H1 (cell line): ENCODE results near the gene FASN. TPM values are rescaled to one million over a fixed set of nuclear protein-coding genes. Genes with fewer than 3 reads are reported as not detected.
A peak's percentile ranks its signal among the peaks of the same experiment; 100 is the strongest.

Experiments
- CTCF ChIA-PET: fragments of 300-600 bp; sonication (Branson Sonifier 250); formaldehyde crosslinking; loops from one replicate; lab custom pipeline; 2021; ENCODE audit not compliant: partially characterized antibody; lab: Charles Lee
- POLR2A ChIA-PET: fragments of 300-600 bp; sonication (Branson Sonifier 250); formaldehyde crosslinking; loops from one replicate; lab custom pipeline; 2021; ENCODE audit warnings: inconsistent platforms; ENCODE audit not compliant: partially characterized antibody; lab: Charles Lee
- DNase-seq, 2 experiments: peaks; one replicate each; pipeline versions ENCODE4 v3.0.0 to v3.0.0-alpha.2; 2010 to 2022; ENCODE audit warnings: low spot score in 2 of 2, low read depth in 1 of 2, mixed read lengths in 1 of 2
- FAIRE-seq: peaks from 2 replicates; lab custom pipeline; 2011; peaks lifted over from hg19 to GRCh38; lab: Jason Lieb, UNC
- H2AFZ ChIP-seq: 2 replicates; pipeline ENCODE4 v1.8.1; 2012; ENCODE audit warnings: low read length, inconsistent platforms
- H2AK5ac ChIP-seq: 2 replicates; pipeline ENCODE4 v1.6.1; 2013; ENCODE audit warnings: low read depth, low read length
- H2BK120ac ChIP-seq: replicated peaks from 2 replicates; pipeline ENCODE3; 2013; ENCODE audit warnings: low read depth, low read length, inconsistent platforms
- H2BK12ac ChIP-seq: 2 replicates; pipeline ENCODE4 v1.6.1; 2013; ENCODE audit warnings: low read depth, low read length
- H2BK15ac ChIP-seq: 2 replicates; pipeline ENCODE4 v1.6.1; 2013; ENCODE audit warnings: low read length
- H2BK20ac ChIP-seq: 2 replicates; pipeline ENCODE4 v1.6.1; 2013; ENCODE audit warnings: low read length
- H2BK5ac ChIP-seq: 2 replicates; pipeline ENCODE4 v1.6.1; 2013; ENCODE audit warnings: low read depth, low read length
- H3K14ac ChIP-seq: 2 replicates; pipeline ENCODE4 v1.6.1; 2013; ENCODE audit warnings: inconsistent platforms; ENCODE audit not compliant: insufficient read length
- H3K18ac ChIP-seq: 2 replicates; pipeline ENCODE4 v1.6.1; 2013; ENCODE audit warnings: low read length; ENCODE audit errors: extremely low read depth
- H3K23ac ChIP-seq: 2 replicates; pipeline ENCODE4 v1.6.1; 2013; ENCODE audit warnings: inconsistent platforms; ENCODE audit not compliant: insufficient read length
- H3K23me2 ChIP-seq: 2 replicates; pipeline ENCODE4 v1.6.1; 2013; ENCODE audit warnings: low read depth, low read length
- H3K27ac ChIP-seq: 2 replicates; pipeline ENCODE4 v1.6.1; 2011; ENCODE audit warnings: low read depth, low read length, inconsistent platforms
- H3K27me3 ChIP-seq, 4 experiments: replicated peaks in 1 of 4; 1 replicate in 1 of 4; 2 replicates in 3 of 4; pipeline versions ENCODE4 v1.6.1 to v1.8.1; 2011 to 2013; ENCODE audit warnings: low read length in 3 of 4, mild to moderate bottlenecking in 3 of 4, inconsistent platforms in 2 of 4, mixed read lengths in 2 of 4, moderate library complexity in 1 of 4; ENCODE audit not compliant: control insufficient read depth in 3 of 4, insufficient read depth in 3 of 4; ENCODE audit errors: extremely low read depth in 1 of 4
- H3K36me3 ChIP-seq, 4 experiments: 2 replicates each; pipeline versions ENCODE4 v1.6.1 to v1.8.1; 2011 to 2013; ENCODE audit warnings: mild to moderate bottlenecking in 4 of 4, low read length in 3 of 4, moderate library complexity in 2 of 4, control low read depth in 1 of 4, inconsistent platforms in 1 of 4; ENCODE audit not compliant: insufficient read depth in 4 of 4, control insufficient read depth in 2 of 4
- H3K4ac ChIP-seq: replicated peaks from 2 replicates; pipeline ENCODE3; 2013; ENCODE audit warnings: low read length, low read depth, mixed read lengths, inconsistent platforms; ENCODE audit not compliant: insufficient read length
- H3K4me1 ChIP-seq, 4 experiments: replicated peaks in 1 of 4; 1 replicate in 1 of 4; 2 replicates in 3 of 4; pipeline versions ENCODE4 v1.6.1 to v1.8.1; 2011 to 2013; ENCODE audit warnings: low read length in 3 of 4, inconsistent platforms in 2 of 4, mixed read lengths in 1 of 4; ENCODE audit not compliant: insufficient read depth in 4 of 4, control insufficient read depth in 3 of 4
- H3K4me2 ChIP-seq, 2 experiments: 2 replicates each; pipeline versions ENCODE4 v1.6.1 to v1.8.1; 2011 to 2013; ENCODE audit warnings: low read depth in 2 of 2, low read length in 2 of 2, control low read depth in 1 of 2, inconsistent platforms in 1 of 2, mild to moderate bottlenecking in 1 of 2; ENCODE audit not compliant: insufficient read depth in 1 of 2
- H3K4me3 ChIP-seq, 4 experiments: fragments of 200-600, 300-600 bp in 1 of 4; sonication (generic), shearing (Covaris generic), sonication (Bioruptor Twin) in 1 of 4; 2 replicates each; pipeline versions ENCODE4 v1.5.1 to v1.8.1; 2011 to 2016; ENCODE audit warnings: low read length in 4 of 4, low read depth in 3 of 4, control low read depth in 2 of 4, inconsistent platforms in 2 of 4, mild to moderate bottlenecking in 2 of 4, mixed read lengths in 1 of 4, moderate library complexity in 1 of 4; ENCODE audit not compliant: insufficient read depth in 2 of 4; ENCODE audit errors: extremely low read depth in 1 of 4
- H3K56ac ChIP-seq: replicated peaks from 2 replicates; pipeline ENCODE3; 2013; ENCODE audit warnings: low read depth, mild to moderate bottlenecking, mixed read lengths, low read length, inconsistent platforms; ENCODE audit not compliant: insufficient read length
- H3K79me1 ChIP-seq: 2 replicates; pipeline ENCODE4 v1.6.1; 2013; ENCODE audit warnings: low read depth, low read length, control low read depth
- H3K79me2 ChIP-seq, 2 experiments: 2 replicates each; pipeline versions ENCODE4 v1.6.1 to v1.8.1; 2012 to 2013; ENCODE audit warnings: low read length in 2 of 2, mild to moderate bottlenecking in 2 of 2, inconsistent platforms in 1 of 2; ENCODE audit not compliant: insufficient read depth in 2 of 2, control insufficient read depth in 1 of 2
- H3K9ac ChIP-seq, 4 experiments: replicated peaks in 1 of 4; 1 replicate in 1 of 4; 2 replicates in 3 of 4; pipeline versions ENCODE4 v1.6.1 to v1.8.1; 2011 to 2013; ENCODE audit warnings: low read depth in 3 of 4, low read length in 3 of 4, control low read depth in 2 of 4, mild to moderate bottlenecking in 2 of 4, moderate library complexity in 2 of 4, inconsistent platforms in 1 of 4; ENCODE audit errors: extremely low read depth in 1 of 4
- H3K9me3 ChIP-seq, 2 experiments: 2 replicates each; pipeline versions ENCODE4 v1.6.1 to v1.8.1; 2012 to 2013; ENCODE audit warnings: mild to moderate bottlenecking in 2 of 2, moderate library complexity in 2 of 2, control low read depth in 1 of 2, inconsistent platforms in 1 of 2, low read depth in 1 of 2, low read length in 1 of 2, mixed read lengths in 1 of 2; ENCODE audit not compliant: insufficient read depth in 2 of 2
- H4K20me1 ChIP-seq, 2 experiments: replicated peaks in 1 of 2; 2 replicates each; pipeline versions ENCODE3 to v1.8.1; 2011 to 2013; ENCODE audit warnings: inconsistent platforms in 2 of 2, low read length in 2 of 2, mild to moderate bottlenecking in 1 of 2; ENCODE audit not compliant: insufficient read depth in 2 of 2, control insufficient read depth in 1 of 2
- H4K5ac ChIP-seq: 2 replicates; pipeline ENCODE4 v1.6.1; 2013; ENCODE audit warnings: low read length, low read depth, mixed read lengths, inconsistent platforms; ENCODE audit not compliant: insufficient read length
- H4K8ac ChIP-seq: 2 replicates; pipeline ENCODE4 v1.8.0; 2013; ENCODE audit warnings: mild to moderate bottlenecking, moderate library complexity, low read length, inconsistent platforms; ENCODE audit not compliant: insufficient read depth; ENCODE audit errors: extremely low read depth
- H4K91ac ChIP-seq: replicated peaks from 2 replicates; pipeline ENCODE3; 2013; ENCODE audit warnings: low read length, mixed read lengths, inconsistent platforms; ENCODE audit not compliant: insufficient read length
- CHD2 ChIP-seq: IDR thresholded peaks from 2 replicates; pipeline ENCODE4 v1.6.1; 2012; ENCODE audit warnings: low read length, improper control_type of control experiment
- HDAC2 ChIP-seq, 2 experiments: fragments of 300-600 bp in 1 of 2; sonication (generic) in 1 of 2; IDR thresholded peaks; 2 replicates each; pipeline ENCODE4 v1.6.1; 2011 to 2012; ENCODE audit warnings: low read depth in 2 of 2, low read length in 2 of 2, mild to moderate bottlenecking in 2 of 2, moderate library complexity in 2 of 2, borderline replicate concordance in 1 of 2, inconsistent platforms in 1 of 2
- KDM5A ChIP-seq: fragments of 200-600 bp; IDR thresholded peaks from 2 replicates; pipeline ENCODE4 v1.7.1; 2012; ENCODE audit warnings: mild to moderate bottlenecking, low read length, inconsistent platforms, mixed read lengths
- WGBS, 2 experiments: shearing (Covaris generic) in 1 of 2; methylation state at CpG; one replicate each; pipeline versions ENCODE4 v1.1.6 to v1.1.7; 2013 to 2015; ENCODE audit warnings: low lambda C conversion rate in 2 of 2, mixed read lengths in 2 of 2, inconsistent platforms in 1 of 2, low coverage in 1 of 2, missing lambda C conversion rate in 1 of 2; ENCODE audit not compliant: insufficient replicate concordance in 2 of 2, insufficient coverage in 1 of 2, insufficient read length in 1 of 2; ENCODE audit errors: extremely low coverage in 1 of 2, missing lambda C conversion rate in 1 of 2; 5-methylcytosine and 5-hydroxymethylcytosine counted together
- polyA plus RNA-seq, 7 experiments: library from polyadenylated mRNA; depleted of rRNA in 3 of 7; stranded (reverse) in 5 of 7; unstranded in 2 of 7; fragments of >200 nt in 5 of 7; fragments of 200-250 nt in 2 of 7; gene quantifications; 1 replicate in 5 of 7; 2 replicates in 1 of 7; 4 replicates in 1 of 7; pipeline versions ENCODE4 v1.2.1 to v1.2.3, GENCODE V29; 2011 to 2013; ENCODE audit warnings: missing spikeins in 2 of 7, mixed read lengths in 2 of 7
- total RNA-seq: library from RNA; stranded (reverse); fragmentation: NEBNext Ultra II Directional; extraction: Animal tissue kit (Norgen Biotek cat#: 25700); gene quantifications from 2 replicates; pipeline ENCODE4 v1.2.1, GENCODE V29; 2021

Gene FASN
- total and polyA plus RNA-seq, 2 of the 8 experiments (the other 6 are each of a cell fraction or from before 2014, with no cell fraction given): 143 to 561 TPM

- H2BK120ac ChIP-seq: no peak overlapping the region
- no peak overlapping the region for H3K56ac ChIP-seq
- POLR2A ChIA-PET: interaction anchor here (1.0 to 13.2 kb wide), 7 partner anchors 9 to 347 kb away, joined by 3 to 161 read pairs (median 5); partner anchors contain the start of genes CENPX, DUS1L, LRRC45 and MRPL12
- H4K91ac ChIP-seq: peak overlapping the region; percentile 25
- H3K4me1 ChIP-seq: peaks cover 0 to 11% (median 6%) of the 10 kb centered on the region in 4 experiments; a peak in 5 of 7 replicates
- H4K20me1 ChIP-seq: peaks cover 4 to 9% of the 10 kb centered on the region in 2 experiments
- H3K36me3 ChIP-seq: peaks cover 5 to 21% (median 9%) of the 10 kb centered on the region in 4 experiments; a peak in 7 of 8 replicates
- H3K27ac ChIP-seq: no peak overlapping the region
- H2BK20ac ChIP-seq: no peak overlapping the region
- peak overlapping the region in 2 of 4 experiments; percentile 38 to 54; a peak in 3 of 7 replicates for H3K9ac ChIP-seq
- WGBS, 2 experiments: 92% methylated on average over 27 of the region's 28 CpGs; no CpG with 5 or more reads in 1 of the 2 experiments
- DNase-seq: no peak
- no peak overlapping the region for H2AFZ ChIP-seq
- no peaks in the 10 kb centered on the region for H3K9me3 ChIP-seq
- TF ChIP-seq CHD2: no peak
- TF ChIP-seq KDM5A: no peak
- no peak for TF ChIP-seq HDAC2 (IDR thresholded peaks at IDR 0.05; ENCODE audit: borderline replicate concordance in 1 of 2, low read depth in 2 of 2, low read length in 2 of 2)
- no peak overlapping the region for H2BK15ac ChIP-seq
- H3K14ac ChIP-seq: no peak overlapping the region
- peak overlapping the region; percentile 17; the same call in 1 of the 2 replicates for H2BK12ac ChIP-seq
- no peak overlapping the region for H3K4ac ChIP-seq
- no peak overlapping the region for H3K18ac ChIP-seq
- H2BK5ac ChIP-seq: no peak overlapping the region
- FAIRE-seq: no peak
- H4K8ac ChIP-seq: peak overlapping the region; percentile 68; the same call in 1 of the 2 replicates
- peak overlapping the region; percentile 45 to 87 (median 76); a peak in 6 of 8 replicates for H3K4me3 ChIP-seq
- no peaks in the 10 kb centered on the region; a peak in 1 of 7 replicates for H3K27me3 ChIP-seq
- peak overlapping the region; percentile 68 to 69 for H3K4me2 ChIP-seq
- peaks cover 6% of the 10 kb centered on the region; the same call in 1 of the 2 replicates for H3K23me2 ChIP-seq
- H3K79me1 ChIP-seq: peaks cover 6% of the 10 kb centered on the region; the same call in 1 of the 2 replicates
- H3K79me2 ChIP-seq: peaks cover 0 to 12% of the 10 kb centered on the region in 2 experiments; a peak in 1 of 4 replicates
- CTCF ChIA-PET: interaction anchor here (0.8 to 1.7 kb wide), 6 partner anchors 9 to 26 kb away, joined by 3 to 6 read pairs (median 3); partner anchors contain the start of gene RAC3
- no peak overlapping the region for H4K5ac ChIP-seq
- H3K23ac ChIP-seq: no peak overlapping the region
- no peak overlapping the region for H2AK5ac ChIP-seq
Observed at GRCh38 chr17:82050152-82050760, 47.8 kb downstream of the FASN start.
